HG02678 (cell line): Measurements from ENCODE around the gene JAZF1.

ENCODE experiments used
- ATAC-seq: cut with Tn5 transposase; IDR thresholded peaks from one replicate; pipeline ENCODE4 v1.9.1; 2021; ENCODE audit warnings: mild to moderate bottlenecking, moderate library complexity; ENCODE audit not compliant: unreplicated experiment

The JAZF1 gene

GRCh38 chr7:28140979-28141378, 39.6 kb downstream of the JAZF1 start:
- no peak for ATAC-seq

DNA sequence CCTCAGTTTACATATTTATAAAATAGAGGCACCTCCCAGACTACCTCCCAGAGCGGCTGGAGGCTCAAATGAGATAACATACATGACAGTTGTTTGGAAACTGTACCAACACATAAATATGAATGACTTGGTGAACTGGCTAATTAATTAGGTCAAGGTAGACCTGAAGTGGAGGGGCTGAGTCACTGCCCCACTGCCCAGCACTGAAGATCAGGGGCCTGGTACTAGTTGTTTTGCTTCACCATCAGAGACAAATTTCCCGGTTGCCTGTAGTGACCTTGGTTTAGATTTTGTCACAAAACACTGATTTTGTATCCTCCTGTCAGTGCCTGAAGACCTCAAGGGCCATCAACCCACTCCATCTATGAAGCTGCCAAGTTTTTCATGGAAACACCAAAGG, 41.8 kb downstream of the JAZF1 start:
- ATAC-seq: no peak

DNA sequence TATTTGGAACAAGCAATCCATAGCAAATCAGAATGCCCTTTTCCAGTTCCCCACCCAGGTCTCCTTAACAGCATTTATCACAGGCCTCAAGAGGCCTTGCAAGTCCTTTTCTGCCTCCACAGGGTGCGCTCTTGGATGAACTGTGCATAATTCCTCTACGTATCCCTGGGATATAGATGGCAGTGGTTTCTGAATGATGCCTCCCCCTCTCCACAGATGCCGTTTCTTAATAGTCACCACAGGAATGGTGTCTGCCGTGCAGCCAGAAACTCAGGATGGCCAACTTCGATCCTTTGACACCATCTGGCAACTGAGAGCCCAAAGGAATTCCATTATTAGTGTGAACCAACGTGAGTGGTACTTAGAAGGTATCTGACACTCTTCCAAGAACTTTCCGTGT, 43.1 kb downstream of the JAZF1 start:
- no peak for ATAC-seq

DNA sequence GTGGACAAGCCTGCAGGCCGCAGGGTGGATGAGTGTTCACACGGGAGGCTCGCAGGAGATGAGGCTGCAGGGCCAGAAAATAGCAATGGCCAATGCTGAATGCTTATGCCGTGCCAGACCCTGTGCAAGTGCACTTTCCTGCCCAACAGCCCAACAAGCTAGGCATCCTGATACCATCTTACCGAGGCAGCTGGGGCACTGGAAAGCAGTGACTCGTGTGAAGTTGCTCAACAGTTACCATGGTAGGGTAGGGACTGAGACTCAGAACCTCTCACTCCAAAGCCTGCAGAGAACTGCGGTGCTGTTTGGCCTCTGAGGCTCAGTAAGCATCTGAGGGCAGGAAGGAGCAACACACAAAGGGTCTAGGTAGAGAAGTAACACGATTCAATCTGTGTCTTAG, 43.7 kb downstream of the JAZF1 start:
- ATAC-seq: no peak

- no peak for ATAC-seq
Observed at GRCh38 chr7:28136420-28136819, 44.2 kb downstream of the JAZF1 start.

DNA sequence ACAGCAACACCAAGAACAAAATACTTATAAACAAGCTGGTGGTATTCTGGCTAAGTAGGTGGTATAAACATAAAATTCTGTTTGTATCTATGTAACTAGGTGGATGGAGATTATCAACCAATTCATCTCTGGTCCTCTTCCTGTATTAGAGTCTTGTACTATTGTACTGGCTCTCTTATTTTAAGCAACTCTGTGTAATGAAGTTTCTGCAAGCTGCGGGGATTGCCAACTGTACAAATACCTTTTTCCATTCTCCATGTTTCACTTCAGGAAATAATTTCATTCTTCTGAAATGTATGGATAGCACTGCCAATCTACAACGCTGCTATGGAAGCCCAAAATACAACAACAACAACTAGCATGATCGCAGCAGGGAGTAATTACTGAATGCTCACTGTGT, 44.8 kb downstream of the JAZF1 start:
- no peak for ATAC-seq

DNA sequence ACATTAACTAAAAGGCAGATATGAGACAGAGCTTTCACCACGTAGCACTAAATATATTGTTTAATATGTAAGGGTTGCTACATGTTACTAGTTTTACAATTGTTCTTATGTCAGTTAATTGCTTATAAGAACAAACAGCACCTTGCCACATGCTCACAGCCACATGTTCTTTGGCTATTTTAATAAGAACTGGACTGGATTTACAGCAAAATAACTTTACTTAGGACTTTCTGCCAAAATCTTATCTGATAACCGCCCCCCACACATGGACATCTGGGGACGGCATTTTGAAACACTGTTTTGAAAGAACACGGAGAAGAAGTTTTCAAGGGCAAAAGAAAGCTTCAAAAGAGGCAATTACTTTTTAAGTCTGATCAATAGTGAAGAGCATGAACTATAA, 45.3 kb downstream of the JAZF1 start:
- no peak for ATAC-seq

- ATAC-seq: no peak
Observed at GRCh38 chr7:28133872-28134271, 46.7 kb downstream of the JAZF1 start.

DNA sequence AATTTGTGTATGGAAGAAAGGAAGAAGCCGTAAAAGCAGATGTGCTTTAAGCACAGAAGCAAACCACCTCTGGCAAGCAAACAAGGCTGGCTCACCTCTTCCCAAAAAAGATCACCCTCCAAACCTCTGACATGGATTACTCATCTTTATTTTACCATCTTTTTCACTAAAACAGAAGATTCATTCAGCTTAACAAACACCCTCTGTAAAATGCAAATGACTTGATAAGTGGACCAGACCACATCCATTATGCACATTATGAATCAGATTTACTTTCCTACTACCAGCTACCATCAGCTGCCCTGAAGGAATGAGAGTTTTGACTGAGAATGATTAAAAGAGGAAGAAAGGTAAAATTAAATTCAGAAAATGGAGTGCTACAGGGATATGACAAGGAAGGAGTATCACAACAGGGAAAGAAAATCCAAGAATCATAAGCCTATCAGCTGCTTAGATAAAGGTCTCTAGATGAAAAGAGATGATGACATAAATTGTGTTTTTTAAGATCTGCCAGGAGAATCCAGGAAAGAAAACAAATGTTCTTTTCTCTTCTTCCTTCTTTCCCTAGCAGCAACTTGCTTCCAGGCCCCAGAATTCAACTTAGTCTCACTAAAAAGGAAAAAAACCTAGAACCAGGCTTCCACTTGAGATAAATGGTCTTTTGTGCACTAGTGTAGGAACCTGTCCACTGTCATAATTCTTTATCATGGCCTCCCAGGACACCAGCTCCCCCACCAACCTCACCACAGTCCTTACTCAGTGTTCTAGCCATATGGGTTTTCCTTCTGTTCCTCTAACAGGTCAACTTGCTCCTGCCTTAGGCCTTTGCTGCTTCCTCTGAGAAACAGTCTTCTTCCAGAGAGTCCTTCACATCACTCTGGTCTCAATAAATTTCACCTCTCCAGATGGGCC, 47.4 kb downstream of the JAZF1 start:
- no peak for ATAC-seq

DNA sequence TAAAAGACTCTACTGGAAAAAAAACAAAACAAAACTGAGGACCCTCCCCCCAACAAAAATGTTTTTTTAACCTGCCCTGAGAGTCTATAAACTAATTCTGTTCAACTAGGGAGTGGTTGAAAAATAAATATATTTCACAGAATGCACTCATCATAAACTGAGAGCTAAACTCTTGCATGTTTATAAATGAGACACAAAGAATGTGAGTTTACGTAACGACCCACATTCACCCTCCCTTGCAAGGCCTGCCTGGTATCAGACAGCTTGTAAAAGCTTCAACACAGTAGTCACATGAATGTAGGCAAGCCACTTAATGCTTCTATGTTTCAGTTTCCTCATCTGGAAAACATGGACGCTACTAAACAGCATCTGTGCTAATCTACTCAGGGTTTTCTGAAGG, 50.3 kb downstream of the JAZF1 start:
- no peak for ATAC-seq

GRCh38 chr7:28128608-28129007, 52.0 kb downstream of the JAZF1 start:
- ATAC-seq: no peak

- no peak for ATAC-seq
Observed at GRCh38 chr7:28126410-28127041, 54.1 kb downstream of the JAZF1 start.

DNA sequence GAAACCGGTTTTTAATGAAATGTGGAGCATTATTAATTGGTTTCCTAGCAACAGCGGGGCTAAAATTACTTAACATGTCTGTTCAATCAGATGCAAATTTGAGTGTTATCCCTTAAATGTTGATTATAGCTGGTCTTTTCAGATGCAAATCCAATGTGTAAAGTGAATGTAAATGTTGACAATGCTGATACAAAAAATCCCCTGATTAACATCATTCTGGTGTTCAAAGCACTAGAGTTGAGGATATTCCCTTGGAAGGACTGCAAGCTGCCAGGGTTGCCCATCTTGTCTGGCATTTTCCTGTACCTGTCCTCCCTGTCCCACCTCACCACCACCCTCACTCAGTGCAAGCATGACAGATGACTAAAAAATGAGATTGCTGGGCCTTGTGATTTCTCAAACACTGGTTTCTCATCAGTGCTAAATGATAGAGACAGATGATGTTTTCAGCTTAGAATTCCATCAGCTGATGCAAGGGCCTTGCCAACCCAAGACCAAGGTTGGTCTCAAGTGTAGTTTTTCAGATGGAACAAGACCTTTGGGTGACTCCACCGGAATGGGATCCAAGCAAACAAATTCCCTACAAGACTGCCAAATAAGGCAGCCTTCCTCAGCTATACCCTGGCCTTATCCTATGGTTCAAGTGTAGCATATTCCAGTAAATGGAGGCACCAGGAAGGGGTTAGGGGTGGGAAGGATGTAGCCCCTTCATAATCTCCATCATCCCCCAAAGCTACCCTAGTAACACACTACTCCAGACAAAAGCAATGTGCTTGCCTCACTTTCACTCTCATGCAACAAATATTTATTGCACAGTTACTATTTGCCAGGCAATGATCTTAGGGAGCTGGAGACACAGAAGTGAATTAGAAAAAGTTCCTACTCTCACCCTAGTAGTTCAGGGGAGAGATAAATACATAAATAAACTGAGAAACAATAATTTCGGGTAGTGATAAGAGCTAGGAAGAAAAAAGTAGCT, 54.9 kb downstream of the JAZF1 start:
- ATAC-seq: no peak

GRCh38 chr7:28124413-28124812, 56.2 kb downstream of the JAZF1 start:
- ATAC-seq: no peak

DNA sequence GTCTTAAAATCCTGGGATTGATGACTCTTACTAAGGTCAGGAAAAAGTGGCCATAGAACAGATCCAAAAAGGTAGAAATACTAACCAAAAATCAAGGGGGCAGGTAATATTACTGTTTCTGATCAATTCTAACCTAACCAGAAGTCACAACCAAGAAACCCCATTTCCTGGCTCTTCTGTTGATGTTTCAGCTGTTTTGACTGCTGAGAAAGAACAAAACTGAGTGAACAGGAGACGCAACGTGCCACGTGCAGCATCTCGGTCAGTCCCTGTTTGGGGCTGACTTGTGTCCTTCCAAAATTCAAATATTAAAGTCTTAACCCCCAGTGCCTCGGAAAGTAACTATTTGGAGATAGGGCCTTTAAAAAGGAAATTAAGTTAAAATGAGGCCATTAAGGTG, 56.8 kb downstream of the JAZF1 start:
- ATAC-seq: no peak

GRCh38 chr7:28121496-28121895, 59.1 kb downstream of the JAZF1 start:
- ATAC-seq: no peak

GRCh38 chr7:28116041-28116440, 64.6 kb downstream of the JAZF1 start:
- ATAC-seq: no peak

- no peak for ATAC-seq
Observed at GRCh38 chr7:28115261-28115660, 65.3 kb downstream of the JAZF1 start.

- no peak for ATAC-seq
Observed at GRCh38 chr7:28114056-28114455, 66.5 kb downstream of the JAZF1 start.

GRCh38 chr7:28112883-28113540, 67.6 kb downstream of the JAZF1 start:
- ATAC-seq: no peak

- no peak for ATAC-seq
Observed at GRCh38 chr7:28112467-28112866, 68.1 kb downstream of the JAZF1 start.
